T-helper 1 cell (primary cell): ENCODE measurements around the gene GZMM.

Experiments used
- DNase-seq, 5 donors: peaks; one replicate each; pipeline ENCODE4 v3.0.0-alpha.2; 2012 to 2020

Gene GZMM

GRCh38 chr19:512547-513365 lies 31.1 kb upstream of the GZMM start:
- DNase-seq = no peak

DNA sequence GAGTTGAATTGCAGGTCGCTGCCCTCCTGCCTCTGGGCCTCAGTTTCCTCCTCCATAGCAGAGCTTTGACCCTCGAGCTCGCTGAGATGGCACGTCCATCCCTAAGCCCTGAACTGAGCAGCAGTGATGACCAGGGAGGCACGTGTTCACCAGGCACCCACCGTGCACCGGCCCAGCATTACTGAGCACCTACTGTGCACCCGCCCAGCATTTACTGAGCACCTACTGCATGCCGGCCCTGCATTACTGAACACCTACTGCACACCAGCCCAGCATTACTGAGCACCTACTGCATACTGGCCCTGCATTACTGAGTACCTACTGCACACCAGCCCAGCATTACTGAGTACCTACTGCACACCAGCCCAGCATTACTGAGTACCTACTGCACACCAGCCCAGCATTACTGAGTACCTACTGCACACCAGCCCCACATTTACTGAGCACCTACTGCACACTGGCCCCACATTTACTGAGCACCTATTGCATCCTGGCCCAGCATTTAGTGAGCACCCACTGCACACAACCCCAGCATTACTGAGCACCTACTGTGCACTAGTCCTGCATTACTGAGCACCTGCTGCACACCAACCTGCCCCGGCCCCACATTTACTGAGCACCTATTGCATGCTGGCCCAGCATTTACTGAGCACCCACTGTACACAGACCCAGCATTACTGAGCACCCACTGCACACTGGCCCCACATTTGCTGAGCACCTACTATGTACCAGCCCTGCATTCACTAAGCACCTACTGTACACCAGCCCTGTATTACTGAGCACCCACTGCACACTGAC lies 30.3 kb upstream of the GZMM start:
- DNase-seq = no peak

GRCh38 chr19:514166-514663 lies 29.6 kb upstream of the GZMM start:
- DNase-seq = no peak

- DNase-seq = no peak
These were observed 25.9 kb upstream of the GZMM start for GRCh38 chr19:517721-518597.

- peak in 3 of 5 donors; percentile 46 to 59 (median 48) for DNase-seq
These were observed 25.1 kb upstream of the GZMM start for GRCh38 chr19:518598-519231.

GRCh38 chr19:519449-519865 lies 24.4 kb upstream of the GZMM start:
- DNase-seq = no peak

DNA sequence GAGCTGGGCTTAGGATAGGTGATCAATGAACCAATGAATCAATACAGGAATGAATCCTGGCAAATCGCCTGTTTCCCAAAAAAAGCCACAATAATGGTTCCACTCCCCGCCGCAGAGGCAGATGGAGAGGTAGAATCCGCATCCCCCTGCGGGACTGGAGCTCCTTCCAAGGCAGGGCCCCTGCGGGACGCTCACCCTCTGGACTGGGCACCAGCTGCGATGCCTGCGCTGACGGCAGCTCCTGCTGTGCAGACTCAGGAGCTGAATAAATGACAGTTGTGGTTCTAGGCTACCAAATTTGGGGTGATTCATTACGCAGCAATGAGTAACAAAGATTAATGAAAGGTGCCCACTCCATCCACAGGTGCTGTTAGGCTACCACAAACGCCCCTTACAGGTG lies 21.1 kb upstream of the GZMM start:
- DNase-seq = no peak

- DNase-seq = no peak
These were observed 19.7 kb upstream of the GZMM start for GRCh38 chr19:524062-524674.

DNA sequence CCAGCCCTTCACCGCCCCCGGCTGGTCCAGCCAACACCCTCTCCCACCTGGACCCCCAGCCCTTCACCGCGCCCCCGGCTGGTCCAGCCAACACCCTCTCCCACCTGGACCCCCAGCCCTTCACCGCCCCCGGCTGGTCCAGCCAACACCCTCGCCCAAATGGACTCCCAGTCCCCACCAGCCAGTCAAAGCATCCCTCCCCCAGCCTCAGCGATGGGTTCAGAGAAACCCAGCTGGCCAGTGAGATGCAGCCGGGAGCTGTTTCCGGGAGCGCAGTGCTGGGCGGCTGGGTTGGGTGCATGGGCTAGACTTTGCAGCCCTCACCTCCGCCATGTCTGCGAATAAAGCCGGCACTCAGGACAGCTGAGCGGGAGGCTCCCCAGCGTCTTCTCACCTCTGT lies 18.8 kb upstream of the GZMM start:
- no peak for DNase-seq

GRCh38 chr19:525857-526419 lies 17.9 kb upstream of the GZMM start:
- no peak for DNase-seq

- no peak for DNase-seq
These were observed 13.5 kb upstream of the GZMM start for GRCh38 chr19:530134-531008.

DNA sequence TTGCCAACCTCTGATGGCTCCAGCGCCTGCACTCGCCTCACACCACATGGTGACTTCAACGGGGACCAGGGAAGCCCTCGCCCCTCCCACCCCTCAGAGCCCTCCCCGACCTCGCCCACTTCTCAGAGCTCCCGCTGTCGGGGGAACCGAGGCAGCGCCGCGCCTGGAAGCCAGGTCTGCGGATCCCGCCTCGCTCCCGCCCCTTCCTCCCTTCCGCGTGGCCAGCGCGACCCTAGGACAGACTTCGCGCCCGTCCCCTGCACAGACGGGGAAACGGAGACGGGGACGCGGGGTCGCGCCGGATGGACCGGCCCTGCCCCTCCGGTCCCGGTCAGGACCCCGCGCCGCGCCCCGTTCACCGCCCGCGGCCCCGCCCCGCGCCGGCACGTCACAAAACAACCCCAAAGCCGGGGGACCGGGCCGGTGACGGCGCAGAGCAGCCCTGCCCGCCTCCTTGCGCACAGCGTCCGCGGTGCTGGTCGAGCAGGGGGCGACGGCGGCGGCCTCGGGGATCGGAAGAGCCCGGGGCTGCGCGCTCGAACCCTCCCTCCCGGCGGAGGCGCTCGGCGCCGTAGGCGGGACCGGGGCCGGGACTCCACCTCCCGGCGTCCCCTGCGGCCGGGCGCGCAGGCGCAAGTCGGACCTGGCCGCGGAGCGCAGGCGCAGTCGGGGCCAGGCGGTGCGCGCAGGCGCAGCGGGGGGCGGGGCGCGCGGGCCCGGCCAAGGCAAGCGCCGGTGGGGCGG lies 12.7 kb upstream of the GZMM start:
- peak; percentile 78 to 92 (median 79) for DNase-seq

DNA sequence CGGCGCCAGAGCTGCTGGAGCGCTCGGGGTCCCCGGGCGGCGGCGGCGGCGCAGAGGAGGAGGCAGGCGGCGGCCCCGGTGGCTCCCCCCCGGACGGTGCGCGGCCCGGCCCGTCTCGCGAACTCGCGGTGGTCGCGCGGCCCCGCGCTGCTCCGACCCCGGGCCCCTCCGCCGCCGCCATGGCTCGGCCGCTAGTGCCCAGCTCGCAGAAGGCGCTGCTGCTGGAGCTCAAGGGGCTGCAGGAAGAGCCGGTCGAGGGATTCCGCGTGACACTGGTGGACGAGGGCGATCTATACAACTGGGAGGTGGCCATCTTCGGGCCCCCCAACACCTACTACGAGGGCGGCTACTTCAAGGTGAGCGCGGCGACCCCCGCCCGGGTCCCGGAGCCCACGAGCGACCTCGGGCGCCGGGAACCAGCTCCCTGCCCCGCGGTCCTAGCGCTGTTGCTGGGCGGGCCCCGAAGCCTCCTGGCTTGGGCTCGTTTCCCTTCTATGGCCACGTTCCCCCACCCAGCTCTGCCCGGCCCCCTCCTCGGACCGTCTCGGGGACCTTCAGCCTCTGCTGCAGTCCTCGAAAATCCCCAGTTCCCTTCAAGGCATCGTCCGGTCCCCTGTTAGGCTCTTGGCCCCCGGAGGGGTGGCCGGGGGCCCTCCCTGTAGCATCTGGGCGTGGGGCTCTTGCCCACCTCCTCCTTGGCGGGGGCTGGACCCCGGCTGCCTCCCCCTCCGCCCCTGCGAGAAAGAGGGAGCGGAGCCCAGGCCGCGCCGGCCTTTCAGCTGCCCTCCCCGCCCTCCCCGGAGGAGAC lies 11.9 kb upstream of the GZMM start, which contains the start of gene CDC34:
TSS of gene CDC34 (plus strand) at position 8 of the 808 bp plus-strand sequence. CDS start at position 180, 172 bp downstream.
- no peak for DNase-seq

DNA sequence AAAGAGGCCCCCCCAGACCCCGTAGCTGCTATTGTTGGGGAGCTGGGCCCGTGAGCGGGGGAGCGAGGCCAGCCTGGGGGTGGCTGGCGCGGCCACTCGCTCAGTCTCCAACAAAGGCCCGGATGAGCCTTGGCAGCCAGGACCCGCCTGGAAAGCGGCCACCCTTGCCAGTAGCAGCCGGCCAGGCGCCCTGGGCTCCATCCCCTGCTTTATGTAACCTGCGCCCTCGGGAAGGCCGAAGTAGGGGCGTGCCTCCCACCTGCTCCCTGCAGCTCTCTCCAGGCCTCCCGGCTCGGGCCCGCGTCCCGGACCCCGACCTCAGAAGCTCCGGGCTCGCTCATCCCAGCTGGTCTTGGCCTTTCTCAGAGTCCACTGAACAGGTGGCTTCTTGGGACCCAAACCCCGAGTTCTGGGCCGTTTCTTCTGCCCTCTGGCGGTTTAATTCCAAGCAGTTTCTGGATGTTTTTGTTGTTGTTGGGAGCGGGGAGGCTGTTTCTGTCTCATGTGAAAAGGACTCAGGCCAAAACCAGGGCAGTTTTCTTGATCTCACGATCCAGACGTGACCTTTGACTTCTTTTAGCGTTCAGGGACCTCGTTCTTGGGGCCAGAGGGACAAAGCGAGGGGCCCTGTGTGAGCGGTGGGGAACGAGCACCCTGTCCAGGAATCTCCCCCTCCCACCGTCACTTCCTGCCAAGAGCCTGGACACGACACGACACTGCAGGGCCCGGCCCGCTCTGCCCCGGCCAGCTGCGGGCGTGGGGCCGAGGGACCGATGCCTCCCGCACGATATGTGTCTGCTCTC lies 11.1 kb upstream of the GZMM start:
- DNase-seq = peak in 2 of 5 donors; percentile 33 to 38

DNA sequence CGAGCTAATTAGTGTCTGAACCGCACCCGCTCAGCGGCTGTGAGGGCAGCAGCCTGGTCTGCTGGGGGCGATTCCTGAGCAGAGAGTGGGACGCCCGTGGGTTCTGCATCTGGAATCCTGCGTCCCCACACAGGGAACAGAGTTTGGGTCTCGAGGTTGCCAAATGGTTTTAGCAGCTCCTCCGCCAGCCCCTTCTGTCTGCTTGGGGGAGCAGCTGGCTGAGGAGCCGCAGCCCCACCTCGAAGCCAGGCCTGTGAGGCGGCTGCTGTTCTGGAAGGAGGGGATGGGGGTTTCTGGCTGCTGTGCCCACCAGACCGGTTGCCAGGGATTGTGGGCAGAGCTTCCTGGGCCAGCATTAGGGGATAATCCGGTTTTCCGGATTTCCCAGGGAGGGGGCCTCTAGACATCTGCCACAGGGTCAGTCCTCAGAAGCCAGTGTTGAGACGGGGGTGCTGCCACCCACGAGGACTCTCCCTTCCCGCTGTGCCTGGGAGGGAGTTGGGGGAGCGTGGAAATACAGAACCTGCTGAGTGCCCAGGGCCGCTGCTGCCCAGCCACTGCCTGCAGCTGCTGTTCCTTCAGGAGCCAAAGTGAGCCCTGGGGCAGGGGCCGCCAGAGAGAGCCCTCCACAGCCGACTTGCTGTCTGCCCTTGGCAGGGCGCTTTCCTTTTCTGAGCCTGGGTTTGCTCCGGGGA lies 10.3 kb upstream of the GZMM start:
- DNase-seq = no peak

- no peak for DNase-seq
These were observed 9.8 kb upstream of the GZMM start for GRCh38 chr19:534088-534487.
